GM12878 (cell line): ENCODE data around the gene DBN1. TPM values are rescaled to one million over a fixed set of nuclear protein-coding genes. Genes with fewer than 3 reads are reported as not detected.

Experiments
- ASH2L ChIP-seq: fragments of 300-600, 200-600 bp; sonication (generic); IDR thresholded peaks from 2 replicates; pipeline ENCODE4 v1.6.1; 2017; ENCODE audit warnings: low read depth, mild to moderate bottlenecking, borderline replicate concordance
- CHD4 ChIP-seq: fragments of 200-600 bp; sonication (generic); IDR thresholded peaks from 2 replicates; pipeline ENCODE4 v1.6.1; 2016; ENCODE audit warnings: mild to moderate bottlenecking
- FOS ChIP-seq: IDR thresholded peaks from 3 replicates; pipeline ENCODE4 v1.6.1; 2011; ENCODE audit warnings: borderline replicate concordance; ENCODE audit not compliant: insufficient read length; ENCODE audit errors: extremely low read depth
- POU2F2 ChIP-seq: IDR thresholded peaks from 3 replicates; pipeline ENCODE4 v1.6.1; 2011; ENCODE audit warnings: low read depth, mild to moderate bottlenecking, low read length, borderline replicate concordance
- RAD21 ChIP-seq: IDR thresholded peaks from 2 replicates; pipeline ENCODE4 v1.6.1; 2011; ENCODE audit warnings: mild to moderate bottlenecking, low read depth, low read length, moderate library complexity; ENCODE audit not compliant: insufficient read depth
- RAD51 ChIP-seq: fragments of 450-650 bp; IDR thresholded peaks from 2 replicates; pipeline ENCODE4 v1.6.1; 2016; ENCODE audit warnings: moderate library complexity, mild to moderate bottlenecking, inconsistent platforms
- SUPT20H ChIP-seq: IDR thresholded peaks from 2 replicates; pipeline ENCODE4 v1.6.1; 2011; ENCODE audit warnings: low read depth, mild to moderate bottlenecking, low read length, moderate library complexity, borderline replicate concordance; ENCODE audit not compliant: control insufficient read depth
- TARDBP ChIP-seq: IDR thresholded peaks from 2 replicates; pipeline ENCODE4 v1.6.1; 2016; ENCODE audit warnings: borderline replicate concordance
- YBX1 ChIP-seq: fragments of 450-650 bp; IDR thresholded peaks from 2 replicates; pipeline ENCODE4 v1.6.1; 2016; ENCODE audit warnings: antibody characterized with exemption
- polyA plus RNA-seq, 11 experiments: library from polyadenylated mRNA; depleted of rRNA in 4 of 11; unstranded in 6 of 11; stranded (reverse) in 5 of 11; fragments of >200 nt; fragmentation: Nextera tagmentation in 4 of 11; fragmentation: Illumina TruSeq in 1 of 11; extraction: Ambion mirVana in 4 of 11; extraction: Trizol in 1 of 11; gene quantifications; 1 replicate in 1 of 11; 2 replicates in 10 of 11; pipeline versions ENCODE4 v1.2.1 to v1.2.3, GENCODE V29; 2011 to 2016; ENCODE audit warnings: inconsistent platforms in 2 of 11, missing spikeins in 2 of 11, low read depth in 1 of 11
- total RNA-seq, 4 experiments: library from RNA; depleted of rRNA in 3 of 4; stranded (reverse); fragments of >200 nt in 3 of 4; fragmentation: Illumina TruSeq in 1 of 4; extraction: Trizol in 1 of 4; gene quantifications; 2 replicates each; pipeline versions ENCODE4 v1.2.1 to v1.2.3, GENCODE V29; 2013 to 2021
- TF ChIP-seq, protein P1 (sequence below): IDR thresholded peaks from 2 replicates; pipeline ENCODE4 v1.6.1; 2012; ENCODE audit warnings: low read depth, low read length, improper control_type of control experiment
- TF ChIP-seq, protein P2 (sequence below): IDR thresholded peaks from 2 replicates; pipeline ENCODE4 v1.6.1; 2011; ENCODE audit warnings: borderline replicate concordance, low read depth, mild to moderate bottlenecking, moderate library complexity, low read length; ENCODE audit not compliant: insufficient read depth, poor library complexity, severe bottlenecking
- TF ChIP-seq, protein P3 (sequence below): fragments of 450-650 bp; IDR thresholded peaks from 2 replicates; pipeline ENCODE4 v1.6.1; 2017; ENCODE audit warnings: mild to moderate bottlenecking
- TF ChIP-seq, protein P4 (sequence below): fragments of 450-650 bp; IDR thresholded peaks from 2 replicates; pipeline ENCODE4 v1.6.1; 2017; ENCODE audit warnings: mild to moderate bottlenecking, moderate library complexity
- TF ChIP-seq, protein P5 (sequence below): fragments of 450-650 bp; IDR thresholded peaks from 2 replicates; pipeline ENCODE4 v1.6.1; 2018; ENCODE audit warnings: borderline replicate concordance, mild to moderate bottlenecking; ENCODE audit not compliant: partially characterized antibody
- TF ChIP-seq, protein P6 (sequence below): fragments of 450-650 bp; IDR thresholded peaks from 2 replicates; pipeline ENCODE4 v1.6.1; 2017; ENCODE audit warnings: borderline replicate concordance

DBN1 gene
- total and polyA plus RNA-seq, 10 of the 15 experiments (the other 5 are each of a cell fraction or from before 2014, with no cell fraction given), result 0.18 to 81.0 (median 27.9) TPM

DNA sequence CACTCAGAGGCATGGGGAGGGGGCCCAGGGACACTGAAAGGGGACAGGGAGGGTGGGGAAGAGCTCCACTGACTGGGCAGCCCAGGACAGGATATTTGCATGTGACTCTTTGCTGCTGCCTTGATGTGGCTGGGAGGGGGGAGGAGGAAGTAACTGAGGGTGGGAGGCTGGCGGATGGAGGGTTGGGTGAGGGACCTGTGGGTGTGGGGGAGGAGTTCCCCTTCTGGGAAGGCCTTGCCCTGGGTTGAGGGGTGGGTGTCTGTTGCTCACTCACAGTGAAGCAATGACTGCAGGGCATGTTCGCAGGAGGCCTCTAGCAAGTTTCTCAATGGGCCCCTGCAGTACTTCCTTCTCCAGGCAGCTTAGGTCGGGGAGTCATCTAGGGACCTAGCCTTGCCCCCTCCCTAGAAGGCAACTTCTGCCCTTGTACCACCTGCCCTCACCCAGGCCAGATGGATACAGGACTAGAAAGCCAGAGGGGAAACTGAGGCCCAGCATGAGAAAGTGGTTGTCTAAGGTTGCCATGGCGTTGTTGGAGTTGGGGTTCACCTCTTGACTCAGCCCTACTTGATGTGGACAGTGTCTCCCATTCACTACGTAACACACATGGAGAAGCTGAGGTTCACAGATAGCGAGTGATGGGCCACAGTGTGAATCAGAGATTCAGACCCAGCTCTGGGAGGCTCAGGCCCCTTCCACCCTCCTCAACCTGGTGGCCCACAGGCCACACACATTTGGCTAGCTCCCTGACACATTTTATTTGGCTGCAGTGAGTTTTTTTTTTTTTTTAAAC lies 44.0 kb downstream of the DBN1 start (continued):
- TF ChIP-seq, protein P1, sequence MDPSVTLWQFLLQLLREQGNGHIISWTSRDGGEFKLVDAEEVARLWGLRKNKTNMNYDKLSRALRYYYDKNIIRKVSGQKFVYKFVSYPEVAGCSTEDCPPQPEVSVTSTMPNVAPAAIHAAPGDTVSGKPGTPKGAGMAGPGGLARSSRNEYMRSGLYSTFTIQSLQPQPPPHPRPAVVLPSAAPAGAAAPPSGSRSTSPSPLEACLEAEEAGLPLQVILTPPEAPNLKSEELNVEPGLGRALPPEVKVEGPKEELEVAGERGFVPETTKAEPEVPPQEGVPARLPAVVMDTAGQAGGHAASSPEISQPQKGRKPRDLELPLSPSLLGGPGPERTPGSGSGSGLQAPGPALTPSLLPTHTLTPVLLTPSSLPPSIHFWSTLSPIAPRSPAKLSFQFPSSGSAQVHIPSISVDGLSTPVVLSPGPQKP, result no peak
- TF ChIP-seq, protein P2, sequence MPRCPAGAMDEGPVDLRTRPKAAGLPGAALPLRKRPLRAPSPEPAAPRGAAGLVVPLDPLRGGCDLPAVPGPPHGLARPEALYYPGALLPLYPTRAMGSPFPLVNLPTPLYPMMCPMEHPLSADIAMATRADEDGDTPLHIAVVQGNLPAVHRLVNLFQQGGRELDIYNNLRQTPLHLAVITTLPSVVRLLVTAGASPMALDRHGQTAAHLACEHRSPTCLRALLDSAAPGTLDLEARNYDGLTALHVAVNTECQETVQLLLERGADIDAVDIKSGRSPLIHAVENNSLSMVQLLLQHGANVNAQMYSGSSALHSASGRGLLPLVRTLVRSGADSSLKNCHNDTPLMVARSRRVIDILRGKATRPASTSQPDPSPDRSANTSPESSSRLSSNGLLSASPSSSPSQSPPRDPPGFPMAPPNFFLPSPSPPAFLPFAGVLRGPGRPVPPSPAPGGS, result peak; percentile 8
- TF ChIP-seq ASH2L (no peak), TARDBP (0 out of 2 replicates have a peak, but pooled peaks have one; percentile 34), RAD51 (no peak), CHD4 (no peak), SUPT20H (no peak), YBX1 (no peak), FOS (no peak), POU2F2 (peak; percentile 95; the same call in 2 of the 3 replicates), RAD21 (no peak)
- TF ChIP-seq, protein P3, sequence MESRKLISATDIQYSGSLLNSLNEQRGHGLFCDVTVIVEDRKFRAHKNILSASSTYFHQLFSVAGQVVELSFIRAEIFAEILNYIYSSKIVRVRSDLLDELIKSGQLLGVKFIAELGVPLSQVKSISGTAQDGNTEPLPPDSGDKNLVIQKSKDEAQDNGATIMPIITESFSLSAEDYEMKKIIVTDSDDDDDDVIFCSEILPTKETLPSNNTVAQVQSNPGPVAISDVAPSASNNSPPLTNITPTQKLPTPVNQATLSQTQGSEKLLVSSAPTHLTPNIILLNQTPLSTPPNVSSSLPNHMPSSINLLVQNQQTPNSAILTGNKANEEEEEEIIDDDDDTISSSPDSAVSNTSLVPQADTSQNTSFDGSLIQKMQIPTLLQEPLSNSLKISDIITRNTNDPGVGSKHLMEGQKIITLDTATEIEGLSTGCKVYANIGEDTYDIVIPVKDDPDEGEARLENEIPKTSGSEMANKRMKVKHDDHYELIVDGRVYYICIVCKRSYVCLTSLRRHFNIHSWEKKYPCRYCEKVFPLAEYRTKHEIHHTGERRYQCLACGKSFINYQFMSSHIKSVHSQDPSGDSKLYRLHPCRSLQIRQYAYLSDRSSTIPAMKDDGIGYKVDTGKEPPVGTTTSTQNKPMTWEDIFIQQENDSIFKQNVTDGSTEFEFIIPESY, result no peak
- TF ChIP-seq, protein P4, sequence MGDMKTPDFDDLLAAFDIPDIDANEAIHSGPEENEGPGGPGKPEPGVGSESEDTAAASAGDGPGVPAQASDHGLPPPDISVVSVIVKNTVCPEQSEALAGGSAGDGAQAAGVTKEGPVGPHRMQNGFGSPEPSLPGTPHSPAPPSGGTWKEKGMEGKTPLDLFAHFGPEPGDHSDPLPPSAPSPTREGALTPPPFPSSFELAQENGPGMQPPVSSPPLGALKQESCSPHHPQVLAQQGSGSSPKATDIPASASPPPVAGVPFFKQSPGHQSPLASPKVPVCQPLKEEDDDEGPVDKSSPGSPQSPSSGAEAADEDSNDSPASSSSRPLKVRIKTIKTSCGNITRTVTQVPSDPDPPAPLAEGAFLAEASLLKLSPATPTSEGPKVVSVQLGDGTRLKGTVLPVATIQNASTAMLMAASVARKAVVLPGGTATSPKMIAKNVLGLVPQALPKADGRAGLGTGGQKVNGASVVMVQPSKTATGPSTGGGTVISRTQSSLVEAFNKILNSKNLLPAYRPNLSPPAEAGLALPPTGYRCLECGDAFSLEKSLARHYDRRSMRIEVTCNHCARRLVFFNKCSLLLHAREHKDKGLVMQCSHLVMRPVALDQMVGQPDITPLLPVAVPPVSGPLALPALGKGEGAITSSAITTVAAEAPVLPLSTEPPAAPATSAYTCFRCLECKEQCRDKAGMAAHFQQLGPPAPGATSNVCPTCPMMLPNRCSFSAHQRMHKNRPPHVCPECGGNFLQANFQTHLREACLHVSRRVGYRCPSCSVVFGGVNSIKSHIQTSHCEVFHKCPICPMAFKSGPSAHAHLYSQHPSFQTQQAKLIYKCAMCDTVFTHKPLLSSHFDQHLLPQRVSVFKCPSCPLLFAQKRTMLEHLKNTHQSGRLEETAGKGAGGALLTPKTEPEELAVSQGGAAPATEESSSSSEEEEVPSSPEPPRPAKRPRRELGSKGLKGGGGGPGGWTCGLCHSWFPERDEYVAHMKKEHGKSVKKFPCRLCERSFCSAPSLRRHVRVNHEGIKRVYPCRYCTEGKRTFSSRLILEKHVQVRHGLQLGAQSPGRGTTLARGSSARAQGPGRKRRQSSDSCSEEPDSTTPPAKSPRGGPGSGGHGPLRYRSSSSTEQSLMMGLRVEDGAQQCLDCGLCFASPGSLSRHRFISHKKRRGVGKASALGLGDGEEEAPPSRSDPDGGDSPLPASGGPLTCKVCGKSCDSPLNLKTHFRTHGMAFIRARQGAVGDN, result peak; percentile 69
- TF ChIP-seq, protein P5, sequence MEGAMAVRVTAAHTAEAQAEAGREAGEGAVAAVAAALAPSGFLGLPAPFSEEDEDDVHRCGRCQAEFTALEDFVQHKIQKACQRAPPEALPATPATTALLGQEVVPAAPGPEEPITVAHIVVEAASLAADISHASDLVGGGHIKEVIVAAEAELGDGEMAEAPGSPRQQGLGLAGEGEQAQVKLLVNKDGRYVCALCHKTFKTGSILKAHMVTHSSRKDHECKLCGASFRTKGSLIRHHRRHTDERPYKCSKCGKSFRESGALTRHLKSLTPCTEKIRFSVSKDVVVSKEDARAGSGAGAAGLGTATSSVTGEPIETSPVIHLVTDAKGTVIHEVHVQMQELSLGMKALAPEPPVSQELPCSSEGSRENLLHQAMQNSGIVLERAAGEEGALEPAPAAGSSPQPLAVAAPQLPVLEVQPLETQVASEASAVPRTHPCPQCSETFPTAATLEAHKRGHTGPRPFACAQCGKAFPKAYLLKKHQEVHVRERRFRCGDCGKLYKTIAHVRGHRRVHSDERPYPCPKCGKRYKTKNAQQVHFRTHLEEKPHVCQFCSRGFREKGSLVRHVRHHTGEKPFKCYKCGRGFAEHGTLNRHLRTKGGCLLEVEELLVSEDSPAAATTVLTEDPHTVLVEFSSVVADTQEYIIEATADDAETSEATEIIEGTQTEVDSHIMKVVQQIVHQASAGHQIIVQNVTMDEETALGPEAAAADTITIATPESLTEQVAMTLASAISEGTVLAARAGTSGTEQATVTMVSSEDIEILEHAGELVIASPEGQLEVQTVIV, result no peak
- TF ChIP-seq, protein P6, sequence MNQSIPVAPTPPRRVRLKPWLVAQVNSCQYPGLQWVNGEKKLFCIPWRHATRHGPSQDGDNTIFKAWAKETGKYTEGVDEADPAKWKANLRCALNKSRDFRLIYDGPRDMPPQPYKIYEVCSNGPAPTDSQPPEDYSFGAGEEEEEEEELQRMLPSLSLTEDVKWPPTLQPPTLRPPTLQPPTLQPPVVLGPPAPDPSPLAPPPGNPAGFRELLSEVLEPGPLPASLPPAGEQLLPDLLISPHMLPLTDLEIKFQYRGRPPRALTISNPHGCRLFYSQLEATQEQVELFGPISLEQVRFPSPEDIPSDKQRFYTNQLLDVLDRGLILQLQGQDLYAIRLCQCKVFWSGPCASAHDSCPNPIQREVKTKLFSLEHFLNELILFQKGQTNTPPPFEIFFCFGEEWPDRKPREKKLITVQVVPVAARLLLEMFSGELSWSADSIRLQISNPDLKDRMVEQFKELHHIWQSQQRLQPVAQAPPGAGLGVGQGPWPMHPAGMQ, result no peak
